ENCODE results near the gene CEP112. TPM values are rescaled to one million over a fixed set of nuclear protein-coding genes. Genes with fewer than 3 reads are reported as not detected.

CEP112 gene
- total and polyA plus RNA-seq, 2 of the 8 experiments (the other 6 are each of a cell fraction or from before 2014, with no cell fraction given) = 0.62 to 3.1 TPM

DNA sequence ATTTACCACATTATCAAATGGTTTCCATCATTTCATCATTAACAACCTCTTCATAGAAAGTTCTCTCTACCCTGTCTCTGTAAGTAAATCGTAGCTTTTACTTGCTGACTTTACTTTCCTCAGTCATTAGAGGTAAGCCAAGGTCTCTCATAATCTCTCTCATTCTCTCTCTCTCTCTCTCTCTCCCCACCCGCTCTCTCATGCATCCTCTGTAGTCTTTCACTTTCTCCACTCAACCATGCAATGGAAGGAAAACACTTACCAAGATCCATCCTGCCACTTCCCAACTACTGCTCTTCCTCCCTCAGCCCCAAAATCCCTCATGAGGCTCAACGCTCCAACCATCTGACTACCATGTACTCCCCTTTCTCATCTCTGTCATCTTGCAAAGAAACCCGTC lies 6.1 kb downstream of the CEP112 start:
- WGBS, 2 experiments (ENCODE audit: extremely low coverage in 1 of 2, insufficient coverage in 1 of 2, insufficient read length in 1 of 2, insufficient replicate concordance in 2 of 2, low coverage in 1 of 2, low lambda C conversion rate in 2 of 2, missing lambda C conversion rate in 1 of 2) = 92% methylated on average over 4 of the region's 4 CpGs; no CpG with 5 or more reads in 1 of the 2 experiments
- no peak overlapping the region for H2BK12ac ChIP-seq (ENCODE audit: low read depth, low read length)
- no peak overlapping the region for H3K14ac ChIP-seq (ENCODE audit: insufficient read length)
- H2AFZ ChIP-seq (ENCODE audit: low read length) = no peak overlapping the region
- ChIA-PET POLR2A (ENCODE audit: partially characterized antibody) (no interaction called here), CTCF (ENCODE audit: partially characterized antibody) (interaction anchor here (0.7 kb wide), 1 partner anchor 75 kb away, joined by 3 read pairs; no protein-coding TSS in a partner anchor)
- H2BK20ac ChIP-seq (ENCODE audit: low read length) = no peak overlapping the region
- TF ChIP-seq NRF1 (IDR thresholded peaks at IDR 0.05; ENCODE audit: low read depth, low read length) (no peak), ZNF274 (IDR thresholded peaks at IDR 0.05; ENCODE audit: borderline replicate concordance, extremely low read depth, low read length) (no peak)
- TF ChIP-seq, protein P1, sequence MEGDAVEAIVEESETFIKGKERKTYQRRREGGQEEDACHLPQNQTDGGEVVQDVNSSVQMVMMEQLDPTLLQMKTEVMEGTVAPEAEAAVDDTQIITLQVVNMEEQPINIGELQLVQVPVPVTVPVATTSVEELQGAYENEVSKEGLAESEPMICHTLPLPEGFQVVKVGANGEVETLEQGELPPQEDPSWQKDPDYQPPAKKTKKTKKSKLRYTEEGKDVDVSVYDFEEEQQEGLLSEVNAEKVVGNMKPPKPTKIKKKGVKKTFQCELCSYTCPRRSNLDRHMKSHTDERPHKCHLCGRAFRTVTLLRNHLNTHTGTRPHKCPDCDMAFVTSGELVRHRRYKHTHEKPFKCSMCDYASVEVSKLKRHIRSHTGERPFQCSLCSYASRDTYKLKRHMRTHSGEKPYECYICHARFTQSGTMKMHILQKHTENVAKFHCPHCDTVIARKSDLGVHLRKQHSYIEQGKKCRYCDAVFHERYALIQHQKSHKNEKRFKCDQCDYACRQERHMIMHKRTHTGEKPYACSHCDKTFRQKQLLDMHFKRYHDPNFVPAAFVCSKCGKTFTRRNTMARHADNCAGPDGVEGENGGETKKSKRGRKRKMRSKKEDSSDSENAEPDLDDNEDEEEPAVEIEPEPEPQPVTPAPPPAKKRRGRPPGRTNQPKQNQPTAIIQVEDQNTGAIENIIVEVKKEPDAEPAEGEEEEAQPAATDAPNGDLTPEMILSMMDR (IDR thresholded peaks at IDR 0.05; ENCODE audit: control extremely low read depth in 1 of 3, insufficient read depth in 1 of 3, low read depth in 1 of 3, low read length in 3 of 3) = no peak
- H3K36me3 ChIP-seq (ENCODE audit: control insufficient read depth in 2 of 4, insufficient read depth in 4 of 4, low read length in 3 of 4) = no peaks in the 10 kb centered on the region
- no peak overlapping the region for H2BK15ac ChIP-seq (ENCODE audit: low read length)
- H3K27me3 ChIP-seq (replicated peaks in 1 of 4; ENCODE audit: control insufficient read depth in 3 of 4, extremely low read depth in 1 of 4, insufficient read depth in 3 of 4, low read length in 3 of 4) = peaks cover 0 to 1% (median 0%) of the 10 kb centered on the region in 4 experiments; a peak in 1 of 7 replicates
- DNase-seq (ENCODE audit: low read depth in 1 of 2, low spot score in 2 of 2) (no peak), FAIRE-seq (no peak)
- H3K79me1 ChIP-seq (ENCODE audit: low read depth, low read length) = no peaks in the 10 kb centered on the region
- H4K91ac ChIP-seq (replicated peaks; ENCODE audit: insufficient read length, low read length) = no peak overlapping the region
- H3K9ac ChIP-seq (replicated peaks in 1 of 4; ENCODE audit: extremely low read depth in 1 of 4, low read depth in 3 of 4, low read length in 3 of 4) = no peak overlapping the region
- no peak overlapping the region for H3K4ac ChIP-seq (replicated peaks; ENCODE audit: insufficient read length, low read depth, low read length)
- no peak overlapping the region for H3K4me3 ChIP-seq (ENCODE audit: extremely low read depth in 1 of 4, insufficient read depth in 2 of 4, low read depth in 3 of 4, low read length in 4 of 4)
- H3K23ac ChIP-seq (ENCODE audit: insufficient read length) = no peak overlapping the region
- no peak overlapping the region for H3K4me2 ChIP-seq (ENCODE audit: insufficient read depth in 1 of 2, low read depth in 2 of 2, low read length in 2 of 2)
- no peak overlapping the region for H4K8ac ChIP-seq (ENCODE audit: extremely low read depth, insufficient read depth, low read length)
- H2BK5ac ChIP-seq (ENCODE audit: low read depth, low read length) = no peak overlapping the region
- no peak overlapping the region for H3K56ac ChIP-seq (replicated peaks; ENCODE audit: insufficient read length, low read depth, low read length)
- no peaks in the 10 kb centered on the region for H3K9me3 ChIP-seq (ENCODE audit: insufficient read depth in 2 of 2, low read depth in 1 of 2, low read length in 1 of 2)
- no peak overlapping the region for H3K18ac ChIP-seq (ENCODE audit: extremely low read depth, low read length)
- peaks cover 0 to 1% (median 0%) of the 10 kb centered on the region in 4 experiments; a peak in 1 of 7 replicates for H3K4me1 ChIP-seq (replicated peaks in 1 of 4; ENCODE audit: control insufficient read depth in 3 of 4, insufficient read depth in 4 of 4, low read length in 3 of 4)
- no peak overlapping the region for H3K27ac ChIP-seq (ENCODE audit: low read depth, low read length)
- no peak overlapping the region for H2AK5ac ChIP-seq (ENCODE audit: low read depth, low read length)
- no peak overlapping the region for H2BK120ac ChIP-seq (replicated peaks; ENCODE audit: low read depth, low read length)
- no peaks in the 10 kb centered on the region for H3K79me2 ChIP-seq (ENCODE audit: control insufficient read depth in 1 of 2, insufficient read depth in 2 of 2, low read length in 2 of 2)
- no peaks in the 10 kb centered on the region; the same call in 1 of the 2 replicates for H3K23me2 ChIP-seq (ENCODE audit: low read depth, low read length)
- no peak overlapping the region for H4K5ac ChIP-seq (ENCODE audit: insufficient read length, low read depth, low read length)
- H4K20me1 ChIP-seq (replicated peaks in 1 of 2; ENCODE audit: control insufficient read depth in 1 of 2, insufficient read depth in 2 of 2, low read length in 2 of 2) = no peaks in the 10 kb centered on the region

Measured in H1 (cell line).